HepG2 (cell line): Measurements from ENCODE around the gene EEF1AKMT1. TPM values are rescaled to one million over a fixed set of nuclear protein-coding genes. Genes with fewer than 3 reads are reported as not detected.

Experiments
- ATM ChIP-seq: fragments of 450-650 bp; IDR thresholded peaks from 2 replicates; pipeline ENCODE4 v1.7.1; 2017; ENCODE audit warnings: mild to moderate bottlenecking, borderline replicate concordance
- PHB2 ChIP-seq: fragments of 450-650 bp; IDR thresholded peaks from 2 replicates; pipeline ENCODE4 v1.6.1; 2018; ENCODE audit not compliant: partially characterized antibody
- ZNF30 ChIP-seq: sonication (generic); formaldehyde crosslinking; IDR thresholded peaks from 2 replicates; pipeline ENCODE4 v1.5.0; 2020; ENCODE audit warnings: mild to moderate bottlenecking, missing genetic modification reagents
- ZNF577 ChIP-seq: sonication (generic); formaldehyde crosslinking; IDR thresholded peaks from 2 replicates; pipeline ENCODE4 v1.4.0; 2020; ENCODE audit warnings: mild to moderate bottlenecking, low read depth, missing genetic modification reagents, borderline replicate concordance
- polyA plus RNA-seq, 8 experiments: library from polyadenylated mRNA; depleted of rRNA in 3 of 8; stranded (reverse) in 7 of 8; unstranded in 1 of 8; fragments of >200 nt; fragmentation: Illumina TruSeq in 4 of 8; extraction: Trizol in 4 of 8; gene quantifications; 2 replicates each; pipeline versions ENCODE4 v1.2.1 to v1.2.3, GENCODE V29; 2011 to 2016; ENCODE audit warnings: low read depth in 4 of 8, missing spikeins in 1 of 8, mixed read lengths in 1 of 8; ENCODE audit not compliant: insufficient read depth in 1 of 8
- total RNA-seq, 5 experiments: library from RNA; depleted of rRNA; stranded (reverse); fragments of >200 nt; fragmentation: Illumina TruSeq; extraction: Trizol; gene quantifications; 2 replicates each; pipeline ENCODE4 v1.2.3, GENCODE V29; 2016; ENCODE audit warnings: low read depth in 1 of 5
- TF ChIP-seq, protein P1 (sequence below): sonication (generic); formaldehyde crosslinking; IDR thresholded peaks from 2 replicates; pipeline ENCODE4 v1.4.0; 2020; ENCODE audit warnings: mild to moderate bottlenecking, missing genetic modification reagents
- TF ChIP-seq, protein P2 (sequence below): sonication (generic); formaldehyde crosslinking; IDR thresholded peaks from 2 replicates; pipeline ENCODE4 v1.4.0; 2020; ENCODE audit warnings: missing genetic modification reagents
- TF ChIP-seq, protein P3 (sequence below): sonication (generic); formaldehyde crosslinking; IDR thresholded peaks from 2 replicates; pipeline ENCODE4 v1.5.0; 2020; ENCODE audit warnings: mild to moderate bottlenecking, missing genetic modification reagents, borderline replicate concordance
- TF ChIP-seq, protein P4 (sequence below): sonication (generic); formaldehyde crosslinking; IDR thresholded peaks from 2 replicates; pipeline ENCODE4 v1.4.0; 2020; ENCODE audit warnings: missing genetic modification reagents; ENCODE audit errors: not compliant biosample characterization

EEF1AKMT1 gene
- total and polyA plus RNA-seq, 2 of the 13 experiments (the other 11 are each of a cell fraction or from before 2014, with no cell fraction given): 6.0 to 16.1 TPM

DNA sequence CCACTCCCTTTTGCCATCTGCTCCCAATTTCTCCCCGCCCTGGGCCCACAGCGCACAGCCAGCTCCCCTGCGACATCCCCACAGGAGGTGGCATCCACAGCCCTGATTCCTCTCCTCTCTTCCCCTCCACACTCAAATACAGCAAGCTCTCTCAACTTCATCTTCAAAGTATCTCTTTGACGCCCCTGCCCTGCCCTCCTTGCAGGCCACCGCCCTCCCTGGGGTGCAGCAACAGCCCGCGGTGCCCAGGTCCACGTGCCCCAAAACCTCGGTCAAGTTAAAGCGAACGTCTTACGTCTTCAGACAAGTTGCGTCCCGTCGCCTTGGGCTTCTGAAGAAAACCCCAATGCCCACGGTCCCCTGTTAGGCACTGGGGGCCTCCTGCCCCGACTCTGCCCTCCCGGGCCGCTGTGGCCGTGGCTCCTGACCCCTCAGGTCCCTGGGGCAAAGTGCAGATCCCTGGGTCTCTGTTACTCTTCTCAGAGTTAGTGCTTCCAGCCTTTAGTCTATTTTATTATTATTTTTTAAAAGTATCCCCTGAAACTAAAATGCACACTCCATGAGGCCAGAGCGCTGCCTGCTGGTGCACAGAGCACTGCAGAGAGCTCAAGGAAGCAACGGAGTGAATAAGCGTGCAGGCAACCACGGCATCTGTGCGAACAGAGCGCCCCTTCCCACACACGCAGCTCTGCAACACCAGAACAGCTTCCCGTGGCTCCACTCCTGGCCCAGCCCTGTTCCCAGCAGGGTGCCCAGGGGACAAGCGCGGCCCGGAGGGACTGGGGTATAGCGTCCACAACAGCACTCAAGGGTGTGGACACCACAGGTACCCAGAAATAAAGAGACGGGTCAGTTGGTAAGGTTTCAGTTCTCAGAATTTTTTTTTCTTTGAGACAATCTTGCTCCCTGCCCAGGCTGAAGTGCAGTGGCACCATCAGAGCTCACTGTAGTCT is 43.9 kb downstream of the EEF1AKMT1 start (continued):
- TF ChIP-seq, protein P1, sequence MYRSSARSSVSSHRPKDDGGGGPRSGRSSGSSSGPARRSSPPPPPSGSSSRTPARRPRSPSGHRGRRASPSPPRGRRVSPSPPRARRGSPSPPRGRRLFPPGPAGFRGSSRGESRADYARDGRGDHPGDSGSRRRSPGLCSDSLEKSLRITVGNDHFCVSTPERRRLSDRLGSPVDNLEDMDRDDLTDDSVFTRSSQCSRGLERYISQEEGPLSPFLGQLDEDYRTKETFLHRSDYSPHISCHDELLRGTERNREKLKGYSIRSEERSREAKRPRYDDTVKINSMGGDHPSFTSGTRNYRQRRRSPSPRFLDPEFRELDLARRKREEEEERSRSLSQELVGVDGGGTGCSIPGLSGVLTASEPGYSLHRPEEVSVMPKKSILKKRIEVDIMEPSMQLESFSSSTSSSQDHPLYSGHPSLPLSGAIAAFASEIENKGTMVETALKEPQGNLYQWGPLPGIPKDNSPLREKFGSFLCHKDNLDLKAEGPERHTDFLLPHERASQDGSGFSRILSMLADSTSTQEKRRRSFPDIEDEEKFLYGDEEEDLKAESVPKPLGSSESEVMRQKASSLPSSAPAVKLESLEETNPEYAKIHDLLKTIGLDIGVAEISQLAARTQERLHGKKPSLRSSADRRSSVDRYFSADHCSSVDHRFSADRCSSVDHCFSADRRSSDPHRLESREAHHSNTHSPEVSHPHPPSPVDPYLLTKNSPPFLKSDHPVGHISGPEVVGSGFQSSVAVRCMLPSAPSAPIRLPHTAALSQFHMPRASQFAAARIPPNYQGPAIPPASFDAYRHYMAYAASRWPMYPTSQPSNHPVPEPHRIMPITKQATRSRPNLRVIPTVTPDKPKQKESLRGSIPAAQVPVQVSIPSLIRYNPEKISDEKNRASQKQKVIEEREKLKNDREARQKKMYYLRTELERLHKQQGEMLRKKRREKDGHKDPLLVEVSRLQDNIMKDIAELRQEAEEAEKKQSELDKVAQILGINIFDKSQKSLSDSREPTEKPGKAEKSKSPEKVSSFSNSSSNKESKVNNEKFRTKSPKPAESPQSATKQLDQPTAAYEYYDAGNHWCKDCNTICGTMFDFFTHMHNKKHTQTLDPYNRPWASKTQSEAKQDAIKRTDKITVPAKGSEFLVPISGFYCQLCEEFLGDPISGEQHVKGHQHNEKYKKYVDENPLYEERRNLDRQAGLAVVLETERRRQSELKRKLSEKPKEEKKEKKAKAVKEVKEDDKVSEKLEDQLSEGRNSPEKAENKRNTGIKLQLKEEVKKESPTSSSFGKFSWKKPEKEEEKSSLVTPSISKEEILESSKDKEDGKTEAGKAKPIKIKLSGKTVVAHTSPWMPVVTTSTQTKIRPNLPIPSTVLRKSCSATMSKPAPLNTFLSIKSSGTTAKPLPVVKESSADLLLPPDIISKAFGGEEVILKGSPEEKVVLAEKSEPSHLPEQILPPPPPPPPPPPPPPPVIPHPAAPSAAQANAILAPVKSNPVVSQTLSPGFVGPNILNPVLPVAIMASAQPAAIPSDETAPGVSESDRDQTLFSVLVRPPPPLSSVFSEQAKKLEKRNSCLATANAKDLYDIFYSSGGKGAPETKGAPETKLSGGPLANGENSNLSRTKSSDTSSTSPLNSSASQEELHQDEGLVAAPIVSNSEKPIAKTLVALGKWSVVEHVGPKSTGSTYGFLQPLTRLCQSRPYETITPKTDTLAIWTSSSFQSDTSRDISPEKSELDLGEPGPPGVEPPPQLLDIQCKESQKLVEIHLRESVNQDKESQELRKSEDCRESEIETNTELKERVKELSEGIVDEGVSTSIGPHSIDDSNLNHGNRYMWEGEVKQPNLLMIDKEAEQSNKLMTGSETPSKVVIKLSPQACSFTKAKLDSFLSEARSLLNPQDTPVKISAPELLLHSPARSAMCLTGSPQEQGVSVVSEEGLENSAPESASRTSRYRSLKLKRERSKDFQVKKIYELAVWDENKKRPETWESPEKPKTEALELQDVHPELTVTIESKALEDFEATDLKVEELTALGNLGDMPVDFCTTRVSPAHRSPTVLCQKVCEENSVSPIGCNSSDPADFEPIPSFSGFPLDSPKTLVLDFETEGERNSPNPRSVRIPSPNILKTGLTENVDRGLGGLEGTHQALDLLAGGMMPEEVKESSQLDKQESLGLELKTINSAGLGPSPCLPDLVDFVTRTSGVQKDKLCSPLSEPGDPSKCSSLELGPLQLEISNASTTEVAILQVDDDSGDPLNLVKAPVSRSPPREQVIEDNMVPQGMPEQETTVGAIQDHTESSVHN (CRISPR knock-in tag): no peak
- no peak for TF ChIP-seq ZNF577 (CRISPR knock-in tag)
- TF ChIP-seq, protein P2, sequence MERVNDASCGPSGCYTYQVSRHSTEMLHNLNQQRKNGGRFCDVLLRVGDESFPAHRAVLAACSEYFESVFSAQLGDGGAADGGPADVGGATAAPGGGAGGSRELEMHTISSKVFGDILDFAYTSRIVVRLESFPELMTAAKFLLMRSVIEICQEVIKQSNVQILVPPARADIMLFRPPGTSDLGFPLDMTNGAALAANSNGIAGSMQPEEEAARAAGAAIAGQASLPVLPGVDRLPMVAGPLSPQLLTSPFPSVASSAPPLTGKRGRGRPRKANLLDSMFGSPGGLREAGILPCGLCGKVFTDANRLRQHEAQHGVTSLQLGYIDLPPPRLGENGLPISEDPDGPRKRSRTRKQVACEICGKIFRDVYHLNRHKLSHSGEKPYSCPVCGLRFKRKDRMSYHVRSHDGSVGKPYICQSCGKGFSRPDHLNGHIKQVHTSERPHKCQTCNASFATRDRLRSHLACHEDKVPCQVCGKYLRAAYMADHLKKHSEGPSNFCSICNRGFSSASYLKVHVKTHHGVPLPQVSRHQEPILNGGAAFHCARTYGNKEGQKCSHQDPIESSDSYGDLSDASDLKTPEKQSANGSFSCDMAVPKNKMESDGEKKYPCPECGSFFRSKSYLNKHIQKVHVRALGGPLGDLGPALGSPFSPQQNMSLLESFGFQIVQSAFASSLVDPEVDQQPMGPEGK (CRISPR knock-in tag): no peak
- TF ChIP-seq, protein P3, sequence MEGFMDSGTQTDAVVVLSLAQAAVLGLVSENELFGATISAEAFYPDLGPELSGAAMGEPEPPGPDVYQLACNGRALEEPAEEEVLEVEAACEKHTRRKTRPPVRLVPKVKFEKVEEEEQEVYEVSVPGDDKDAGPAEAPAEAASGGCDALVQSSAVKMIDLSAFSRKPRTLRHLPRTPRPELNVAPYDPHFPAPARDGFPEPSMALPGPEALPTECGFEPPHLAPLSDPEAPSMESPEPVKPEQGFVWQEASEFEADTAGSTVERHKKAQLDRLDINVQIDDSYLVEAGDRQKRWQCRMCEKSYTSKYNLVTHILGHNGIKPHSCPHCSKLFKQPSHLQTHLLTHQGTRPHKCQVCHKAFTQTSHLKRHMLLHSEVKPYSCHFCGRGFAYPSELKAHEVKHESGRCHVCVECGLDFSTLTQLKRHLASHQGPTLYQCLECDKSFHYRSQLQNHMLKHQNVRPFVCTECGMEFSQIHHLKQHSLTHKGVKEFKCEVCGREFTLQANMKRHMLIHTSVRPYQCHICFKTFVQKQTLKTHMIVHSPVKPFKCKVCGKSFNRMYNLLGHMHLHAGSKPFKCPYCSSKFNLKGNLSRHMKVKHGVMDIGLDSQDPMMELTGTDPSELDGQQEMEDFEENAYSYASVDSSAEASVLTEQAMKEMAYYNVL (CRISPR knock-in tag): no peak
- no peak for TF ChIP-seq ZNF30 (CRISPR knock-in tag)
- TF ChIP-seq, protein P4, sequence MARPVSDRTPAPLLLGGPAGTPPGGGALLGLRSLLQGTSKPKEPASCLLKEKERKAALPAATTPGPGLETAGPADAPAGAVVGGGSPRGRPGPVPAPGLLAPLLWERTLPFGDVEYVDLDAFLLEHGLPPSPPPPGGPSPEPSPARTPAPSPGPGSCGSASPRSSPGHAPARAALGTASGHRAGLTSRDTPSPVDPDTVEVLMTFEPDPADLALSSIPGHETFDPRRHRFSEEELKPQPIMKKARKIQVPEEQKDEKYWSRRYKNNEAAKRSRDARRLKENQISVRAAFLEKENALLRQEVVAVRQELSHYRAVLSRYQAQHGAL (CRISPR knock-in tag): no peak
- TF ChIP-seq ATM: no peak
- TF ChIP-seq PHB2: no peak
